Measurements from ENCODE around the gene MYOM3. TPM values are rescaled to one million over a fixed set of nuclear protein-coding genes. Genes with fewer than 3 reads are reported as not detected.

MYOM3 gene
- total and polyA plus RNA-seq, 2 of the 13 experiments (the other 11 are each of a cell fraction or from before 2014, with no cell fraction given), result 5.8 to 15.3 TPM

- no peak for TF ChIP-seq ZNF563 (CRISPR knock-in tag; IDR thresholded peaks at IDR 0.05)
- TF ChIP-seq MIER3 (CRISPR knock-in tag; IDR thresholded peaks at IDR 0.05; ENCODE audit: borderline replicate concordance), result no peak
- TF ChIP-seq REXO4 (CRISPR knock-in tag; IDR thresholded peaks at IDR 0.05; ENCODE audit: borderline replicate concordance), result no peak
- no peak for TF ChIP-seq DNMT1 (CRISPR knock-in tag; IDR thresholded peaks at IDR 0.05)
- TF ChIP-seq, protein P1, sequence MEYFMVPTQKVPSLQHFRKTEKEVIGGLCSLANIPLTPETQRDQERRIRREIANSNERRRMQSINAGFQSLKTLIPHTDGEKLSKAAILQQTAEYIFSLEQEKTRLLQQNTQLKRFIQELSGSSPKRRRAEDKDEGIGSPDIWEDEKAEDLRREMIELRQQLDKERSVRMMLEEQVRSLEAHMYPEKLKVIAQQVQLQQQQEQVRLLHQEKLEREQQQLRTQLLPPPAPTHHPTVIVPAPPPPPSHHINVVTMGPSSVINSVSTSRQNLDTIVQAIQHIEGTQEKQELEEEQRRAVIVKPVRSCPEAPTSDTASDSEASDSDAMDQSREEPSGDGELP (IDR thresholded peaks at IDR 0.05; ENCODE audit: borderline replicate concordance, low read depth), result peak; percentile 18; the same call in 1 of the 2 replicates
- TF ChIP-seq, protein P2, sequence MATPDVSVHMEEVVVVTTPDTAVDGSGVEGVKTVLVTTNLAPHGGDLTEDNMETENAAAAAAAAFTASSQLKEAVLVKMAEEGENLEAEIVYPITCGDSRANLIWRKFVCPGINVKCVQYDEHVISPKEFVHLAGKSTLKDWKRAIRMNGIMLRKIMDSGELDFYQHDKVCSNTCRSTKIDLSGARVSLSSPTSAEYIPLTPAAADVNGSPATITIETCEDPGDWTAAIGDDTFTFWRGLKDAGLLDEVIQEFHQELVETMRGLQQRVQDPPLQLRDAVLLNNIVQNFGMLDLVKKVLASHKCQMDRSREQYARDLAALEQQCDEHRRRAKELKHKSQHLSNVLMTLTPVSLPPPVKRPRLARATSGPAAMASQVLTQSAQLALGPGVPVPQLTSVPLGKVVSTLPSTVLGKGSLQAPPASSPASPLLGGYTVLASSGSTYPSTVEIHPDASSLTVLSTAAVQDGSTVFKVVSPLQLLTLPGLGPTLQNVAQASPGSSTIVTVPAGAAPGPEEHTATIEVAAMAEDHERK (CRISPR knock-in tag; IDR thresholded peaks at IDR 0.05; ENCODE audit: low read depth), result no peak
- TF ChIP-seq ESRRA (CRISPR knock-in tag; IDR thresholded peaks at IDR 0.05; ENCODE audit: low read depth), result peak; percentile 99
- TF ChIP-seq, protein P3, sequence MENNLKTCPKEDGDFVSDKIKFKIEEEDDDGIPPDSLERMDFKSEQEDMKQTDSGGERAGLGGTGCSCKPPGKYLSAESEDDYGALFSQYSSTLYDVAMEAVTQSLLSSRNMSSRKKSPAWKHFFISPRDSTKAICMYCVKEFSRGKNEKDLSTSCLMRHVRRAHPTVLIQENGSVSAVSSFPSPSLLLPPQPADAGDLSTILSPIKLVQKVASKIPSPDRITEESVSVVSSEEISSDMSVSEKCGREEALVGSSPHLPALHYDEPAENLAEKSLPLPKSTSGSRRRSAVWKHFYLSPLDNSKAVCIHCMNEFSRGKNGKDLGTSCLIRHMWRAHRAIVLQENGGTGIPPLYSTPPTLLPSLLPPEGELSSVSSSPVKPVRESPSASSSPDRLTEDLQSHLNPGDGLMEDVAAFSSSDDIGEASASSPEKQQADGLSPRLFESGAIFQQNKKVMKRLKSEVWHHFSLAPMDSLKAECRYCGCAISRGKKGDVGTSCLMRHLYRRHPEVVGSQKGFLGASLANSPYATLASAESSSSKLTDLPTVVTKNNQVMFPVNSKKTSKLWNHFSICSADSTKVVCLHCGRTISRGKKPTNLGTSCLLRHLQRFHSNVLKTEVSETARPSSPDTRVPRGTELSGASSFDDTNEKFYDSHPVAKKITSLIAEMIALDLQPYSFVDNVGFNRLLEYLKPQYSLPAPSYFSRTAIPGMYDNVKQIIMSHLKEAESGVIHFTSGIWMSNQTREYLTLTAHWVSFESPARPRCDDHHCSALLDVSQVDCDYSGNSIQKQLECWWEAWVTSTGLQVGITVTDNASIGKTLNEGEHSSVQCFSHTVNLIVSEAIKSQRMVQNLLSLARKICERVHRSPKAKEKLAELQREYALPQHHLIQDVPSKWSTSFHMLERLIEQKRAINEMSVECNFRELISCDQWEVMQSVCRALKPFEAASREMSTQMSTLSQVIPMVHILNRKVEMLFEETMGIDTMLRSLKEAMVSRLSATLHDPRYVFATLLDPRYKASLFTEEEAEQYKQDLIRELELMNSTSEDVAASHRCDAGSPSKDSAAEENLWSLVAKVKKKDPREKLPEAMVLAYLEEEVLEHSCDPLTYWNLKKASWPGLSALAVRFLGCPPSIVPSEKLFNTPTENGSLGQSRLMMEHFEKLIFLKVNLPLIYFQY (CRISPR knock-in tag; IDR thresholded peaks at IDR 0.05; ENCODE audit: borderline replicate concordance), result 0 out of 2 replicates have a peak, but pooled peaks have one; percentile 35
- TF ChIP-seq, protein P4, sequence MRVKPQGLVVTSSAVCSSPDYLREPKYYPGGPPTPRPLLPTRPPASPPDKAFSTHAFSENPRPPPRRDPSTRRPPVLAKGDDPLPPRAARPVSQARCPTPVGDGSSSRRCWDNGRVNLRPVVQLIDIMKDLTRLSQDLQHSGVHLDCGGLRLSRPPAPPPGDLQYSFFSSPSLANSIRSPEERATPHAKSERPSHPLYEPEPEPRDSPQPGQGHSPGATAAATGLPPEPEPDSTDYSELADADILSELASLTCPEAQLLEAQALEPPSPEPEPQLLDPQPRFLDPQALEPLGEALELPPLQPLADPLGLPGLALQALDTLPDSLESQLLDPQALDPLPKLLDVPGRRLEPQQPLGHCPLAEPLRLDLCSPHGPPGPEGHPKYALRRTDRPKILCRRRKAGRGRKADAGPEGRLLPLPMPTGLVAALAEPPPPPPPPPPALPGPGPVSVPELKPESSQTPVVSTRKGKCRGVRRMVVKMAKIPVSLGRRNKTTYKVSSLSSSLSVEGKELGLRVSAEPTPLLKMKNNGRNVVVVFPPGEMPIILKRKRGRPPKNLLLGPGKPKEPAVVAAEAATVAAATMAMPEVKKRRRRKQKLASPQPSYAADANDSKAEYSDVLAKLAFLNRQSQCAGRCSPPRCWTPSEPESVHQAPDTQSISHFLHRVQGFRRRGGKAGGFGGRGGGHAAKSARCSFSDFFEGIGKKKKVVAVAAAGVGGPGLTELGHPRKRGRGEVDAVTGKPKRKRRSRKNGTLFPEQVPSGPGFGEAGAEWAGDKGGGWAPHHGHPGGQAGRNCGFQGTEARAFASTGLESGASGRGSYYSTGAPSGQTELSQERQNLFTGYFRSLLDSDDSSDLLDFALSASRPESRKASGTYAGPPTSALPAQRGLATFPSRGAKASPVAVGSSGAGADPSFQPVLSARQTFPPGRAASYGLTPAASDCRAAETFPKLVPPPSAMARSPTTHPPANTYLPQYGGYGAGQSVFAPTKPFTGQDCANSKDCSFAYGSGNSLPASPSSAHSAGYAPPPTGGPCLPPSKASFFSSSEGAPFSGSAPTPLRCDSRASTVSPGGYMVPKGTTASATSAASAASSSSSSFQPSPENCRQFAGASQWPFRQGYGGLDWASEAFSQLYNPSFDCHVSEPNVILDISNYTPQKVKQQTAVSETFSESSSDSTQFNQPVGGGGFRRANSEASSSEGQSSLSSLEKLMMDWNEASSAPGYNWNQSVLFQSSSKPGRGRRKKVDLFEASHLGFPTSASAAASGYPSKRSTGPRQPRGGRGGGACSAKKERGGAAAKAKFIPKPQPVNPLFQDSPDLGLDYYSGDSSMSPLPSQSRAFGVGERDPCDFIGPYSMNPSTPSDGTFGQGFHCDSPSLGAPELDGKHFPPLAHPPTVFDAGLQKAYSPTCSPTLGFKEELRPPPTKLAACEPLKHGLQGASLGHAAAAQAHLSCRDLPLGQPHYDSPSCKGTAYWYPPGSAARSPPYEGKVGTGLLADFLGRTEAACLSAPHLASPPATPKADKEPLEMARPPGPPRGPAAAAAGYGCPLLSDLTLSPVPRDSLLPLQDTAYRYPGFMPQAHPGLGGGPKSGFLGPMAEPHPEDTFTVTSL (CRISPR knock-in tag; IDR thresholded peaks at IDR 0.05; ENCODE audit: borderline replicate concordance), result peak; percentile 42; the same call in 1 of the 2 replicates
- no peak for TF ChIP-seq LCORL (IDR thresholded peaks at IDR 0.05)
- TF ChIP-seq LCORL (CRISPR knock-in tag; IDR thresholded peaks at IDR 0.05), result peak; percentile 59; the same call in 1 of the 2 replicates
- TF ChIP-seq ZNF770 (CRISPR knock-in tag; IDR thresholded peaks at IDR 0.05), result no peak
- TF ChIP-seq NR2F2 (IDR thresholded peaks at IDR 0.05; ENCODE audit: borderline replicate concordance, low read depth), result peak; percentile 82
- TF ChIP-seq HOXA3 (CRISPR knock-in tag; IDR thresholded peaks at IDR 0.05), result peak; percentile 42; the same call in 1 of the 2 replicates
Observed at GRCh38 chr1:24155011-24155782, 43.3 kb upstream of the MYOM3 start (continued).

Measured in HepG2 (cell line).